ENCODE data around the gene PUS7.

DNA sequence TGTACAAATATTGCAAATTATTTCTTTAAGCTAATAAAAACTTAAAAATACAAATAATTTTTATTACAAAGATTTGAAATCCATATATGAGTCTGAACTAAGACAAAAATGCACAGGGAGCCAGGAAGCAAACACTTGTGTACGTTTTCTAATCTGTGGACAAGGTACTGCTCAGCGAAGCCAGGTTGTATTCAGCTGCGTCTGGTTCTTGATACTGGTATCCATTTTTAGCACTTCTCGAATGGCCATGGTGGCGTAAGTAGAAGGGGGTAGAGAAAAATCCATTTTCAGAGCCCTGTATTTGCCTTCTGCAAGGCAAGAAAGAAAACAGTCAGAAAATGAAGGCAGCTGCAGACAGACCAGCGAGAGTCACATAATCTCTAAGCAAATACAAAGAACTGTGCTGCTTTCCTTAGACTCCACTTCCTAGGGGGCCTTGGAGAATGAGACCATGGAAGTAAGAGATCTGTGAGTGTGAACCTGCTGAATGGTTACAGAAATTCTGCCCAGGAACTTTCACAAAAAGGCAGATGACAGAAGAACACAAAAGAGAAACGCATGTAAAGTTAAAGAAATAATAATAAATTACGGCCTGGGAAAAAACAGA, 64.3 kb downstream of the PUS7 start:
- TF ChIP-seq, protein P1, sequence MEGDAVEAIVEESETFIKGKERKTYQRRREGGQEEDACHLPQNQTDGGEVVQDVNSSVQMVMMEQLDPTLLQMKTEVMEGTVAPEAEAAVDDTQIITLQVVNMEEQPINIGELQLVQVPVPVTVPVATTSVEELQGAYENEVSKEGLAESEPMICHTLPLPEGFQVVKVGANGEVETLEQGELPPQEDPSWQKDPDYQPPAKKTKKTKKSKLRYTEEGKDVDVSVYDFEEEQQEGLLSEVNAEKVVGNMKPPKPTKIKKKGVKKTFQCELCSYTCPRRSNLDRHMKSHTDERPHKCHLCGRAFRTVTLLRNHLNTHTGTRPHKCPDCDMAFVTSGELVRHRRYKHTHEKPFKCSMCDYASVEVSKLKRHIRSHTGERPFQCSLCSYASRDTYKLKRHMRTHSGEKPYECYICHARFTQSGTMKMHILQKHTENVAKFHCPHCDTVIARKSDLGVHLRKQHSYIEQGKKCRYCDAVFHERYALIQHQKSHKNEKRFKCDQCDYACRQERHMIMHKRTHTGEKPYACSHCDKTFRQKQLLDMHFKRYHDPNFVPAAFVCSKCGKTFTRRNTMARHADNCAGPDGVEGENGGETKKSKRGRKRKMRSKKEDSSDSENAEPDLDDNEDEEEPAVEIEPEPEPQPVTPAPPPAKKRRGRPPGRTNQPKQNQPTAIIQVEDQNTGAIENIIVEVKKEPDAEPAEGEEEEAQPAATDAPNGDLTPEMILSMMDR (IDR thresholded peaks at IDR 0.05), result no peak
- TF ChIP-seq POLR2AphosphoS5 (IDR thresholded peaks at IDR 0.05) (no peak), POLR2A (IDR thresholded peaks at IDR 0.05) (no peak)

Data from prostate gland (tissue), 2 donors.